ENCODE results near the gene MED8.

Gene MED8

GRCh38 chr1:43365678-43366077 lies 23.9 kb downstream of the MED8 start:
- Histone ChIP-seq H3K27ac (ENCODE audit: low read depth, low read length) (peak overlapping the region; percentile 92), H3K4me3 (ENCODE audit: low read depth in 1 of 5, low read length in 5 of 5) (no peak overlapping the region), H3K9ac (ENCODE audit: low read length in 5 of 5) (peak overlapping the region in 4 of 5 donors; percentile 11 to 95 (median 46))

GRCh38 chr1:43363935-43364525 lies 25.6 kb downstream of the MED8 start:
- H3K4me3 ChIP-seq (ENCODE audit: low read depth in 1 of 5, low read length in 5 of 5) = no peak overlapping the region
- no peaks in the 10 kb centered on the region for H3K9me3 ChIP-seq (ENCODE audit: control insufficient read depth in 5 of 5, low read length in 5 of 5)
- no peak overlapping the region for H3K27ac ChIP-seq (ENCODE audit: low read depth, low read length)
- H3K9ac ChIP-seq (ENCODE audit: low read length in 5 of 5) = no peak overlapping the region
- no peaks in the 10 kb centered on the region for H3K27me3 ChIP-seq (ENCODE audit: control insufficient read depth in 5 of 5, insufficient read depth in 4 of 5, low read length in 5 of 5)
- H3K36me3 ChIP-seq (ENCODE audit: control insufficient read depth in 5 of 5, insufficient read depth in 5 of 5, low read length in 5 of 5) = peaks cover 8 to 60% (median 52%) of the 10 kb centered on the region in 5 donors
- peaks cover 5 to 41% (median 31%) of the 10 kb centered on the region in 5 donors for H3K4me1 ChIP-seq (ENCODE audit: control insufficient read depth in 5 of 5, insufficient read depth in 5 of 5, low read length in 5 of 5)

More at GRCh38 chr1:43365678-43366077, 23.9 kb downstream of the MED8 start:
- peaks cover 8 to 52% (median 49%) of the 10 kb centered on the region in 5 donors for H3K36me3 ChIP-seq (ENCODE audit: control insufficient read depth in 5 of 5, insufficient read depth in 5 of 5, low read length in 5 of 5)
- peaks cover 5 to 35% (median 27%) of the 10 kb centered on the region in 5 donors for H3K4me1 ChIP-seq (ENCODE audit: control insufficient read depth in 5 of 5, insufficient read depth in 5 of 5, low read length in 5 of 5)
- H3K27me3 ChIP-seq (ENCODE audit: control insufficient read depth in 5 of 5, insufficient read depth in 4 of 5, low read length in 5 of 5) = no peaks in the 10 kb centered on the region
- H3K9me3 ChIP-seq (ENCODE audit: control insufficient read depth in 5 of 5, low read length in 5 of 5) = no peaks in the 10 kb centered on the region

DNA sequence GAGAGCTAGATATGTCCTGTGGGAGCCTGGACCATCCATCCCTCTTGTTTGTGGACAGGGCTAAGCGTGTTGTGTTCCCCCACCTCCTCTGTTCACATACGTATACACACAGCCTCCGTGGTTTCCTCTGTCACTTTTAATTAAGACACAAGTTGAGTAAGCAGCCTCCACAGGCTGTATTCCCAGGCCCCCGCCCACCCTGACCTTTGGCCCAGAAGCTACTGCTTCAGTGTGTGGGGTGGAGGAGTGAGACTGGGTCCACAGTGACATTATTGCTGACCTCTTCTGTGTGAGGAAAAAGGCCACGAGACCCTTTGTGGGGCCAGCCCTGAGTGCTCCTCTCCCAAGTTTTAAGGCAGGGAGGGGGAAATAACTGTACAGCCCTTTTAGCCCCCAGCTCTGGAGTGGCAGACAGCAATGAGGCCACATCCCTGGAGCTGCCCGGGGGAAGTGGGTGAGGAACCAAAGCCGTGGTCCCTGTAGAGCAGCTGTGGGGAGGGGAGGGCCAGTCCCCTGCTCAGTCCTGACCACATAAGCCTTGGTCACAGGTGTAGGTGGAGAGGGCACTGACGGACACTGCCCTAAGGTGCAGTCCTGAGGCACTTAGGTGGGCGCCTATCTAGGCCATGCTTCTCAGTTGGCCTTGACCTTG lies 26.2 kb downstream of the MED8 start:
- Histone ChIP-seq H3K9ac (ENCODE audit: low read length in 5 of 5) (no peak overlapping the region), H3K9me3 (ENCODE audit: control insufficient read depth in 5 of 5, low read length in 5 of 5) (no peaks in the 10 kb centered on the region), H3K4me1 (ENCODE audit: control insufficient read depth in 5 of 5, insufficient read depth in 5 of 5, low read length in 5 of 5) (peaks cover 2 to 38% (median 27%) of the 10 kb centered on the region in 5 donors), H3K4me3 (ENCODE audit: low read depth in 1 of 5, low read length in 5 of 5) (no peak overlapping the region), H3K36me3 (ENCODE audit: control insufficient read depth in 5 of 5, insufficient read depth in 5 of 5, low read length in 5 of 5) (peaks cover 8 to 60% (median 52%) of the 10 kb centered on the region in 5 donors), H3K27me3 (ENCODE audit: control insufficient read depth in 5 of 5, insufficient read depth in 4 of 5, low read length in 5 of 5) (no peaks in the 10 kb centered on the region), H3K27ac (ENCODE audit: low read depth, low read length) (no peak overlapping the region)

DNA sequence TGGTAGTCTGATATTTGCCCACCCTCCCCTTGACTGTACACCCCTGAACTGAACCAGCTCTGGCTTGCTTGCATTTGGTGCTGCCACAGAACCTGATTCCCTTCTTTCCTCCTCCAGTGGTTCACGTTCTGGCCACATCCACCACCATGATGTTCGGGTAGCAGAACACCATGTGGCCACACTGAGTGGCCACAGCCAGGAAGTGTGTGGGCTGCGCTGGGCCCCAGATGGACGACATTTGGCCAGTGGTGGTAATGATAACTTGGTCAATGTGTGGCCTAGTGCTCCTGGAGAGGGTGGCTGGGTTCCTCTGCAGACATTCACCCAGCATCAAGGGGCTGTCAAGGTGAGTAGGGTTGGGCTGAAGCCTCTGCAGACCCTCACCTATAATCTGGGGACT lies 29.0 kb downstream of the MED8 start:
- Histone ChIP-seq H3K9me3 (ENCODE audit: control insufficient read depth in 5 of 5, low read length in 5 of 5) (no peaks in the 10 kb centered on the region), H3K9ac (ENCODE audit: low read length in 5 of 5) (no peak overlapping the region), H3K27ac (ENCODE audit: low read depth, low read length) (no peak overlapping the region), H3K27me3 (ENCODE audit: control insufficient read depth in 5 of 5, insufficient read depth in 4 of 5, low read length in 5 of 5) (no peaks in the 10 kb centered on the region), H3K4me1 (ENCODE audit: control insufficient read depth in 5 of 5, insufficient read depth in 5 of 5, low read length in 5 of 5) (peaks cover 0 to 23% (median 15%) of the 10 kb centered on the region in 5 donors), H3K4me3 (ENCODE audit: low read depth in 1 of 5, low read length in 5 of 5) (no peak overlapping the region), H3K36me3 (ENCODE audit: control insufficient read depth in 5 of 5, insufficient read depth in 5 of 5, low read length in 5 of 5) (peaks cover 8 to 58% (median 52%) of the 10 kb centered on the region in 5 donors)

GRCh38 chr1:43359696-43360095 lies 29.9 kb downstream of the MED8 start:
- Histone ChIP-seq H3K4me3 (ENCODE audit: low read depth in 1 of 5, low read length in 5 of 5) (no peak overlapping the region), H3K27ac (ENCODE audit: low read depth, low read length) (no peak overlapping the region)

GRCh38 chr1:43358746-43359693 lies 30.6 kb downstream of the MED8 start, which contains the start of gene CDC20:
Gene CDC20 (plus strand): TSS chr1:43358981. CDS start chr1:43359216, 235 bp downstream.
- H3K9ac ChIP-seq (ENCODE audit: low read length in 5 of 5) = peak within 1 kb of the TSS; percentile 77 to 96 (median 84)
- peak within 1 kb of the TSS; percentile 63 to 88 (median 78) for H3K4me3 ChIP-seq (ENCODE audit: low read depth in 1 of 5, low read length in 5 of 5)
- no peaks in the 10 kb centered on the region for H3K9me3 ChIP-seq (ENCODE audit: control insufficient read depth in 5 of 5, low read length in 5 of 5)
- peaks cover 0 to 22% (median 15%) of the 10 kb centered on the region in 5 donors for H3K4me1 ChIP-seq (ENCODE audit: control insufficient read depth in 5 of 5, insufficient read depth in 5 of 5, low read length in 5 of 5)
- peaks cover 8 to 42% (median 36%) of the 10 kb centered on the region in 5 donors for H3K36me3 ChIP-seq (ENCODE audit: control insufficient read depth in 5 of 5, insufficient read depth in 5 of 5, low read length in 5 of 5)
- H3K27ac ChIP-seq (ENCODE audit: low read depth, low read length) = peak within 1 kb of the TSS; percentile 91
- H3K27me3 ChIP-seq (ENCODE audit: control insufficient read depth in 5 of 5, insufficient read depth in 4 of 5, low read length in 5 of 5) = no peaks in the 10 kb centered on the region

More at GRCh38 chr1:43359696-43360095, 29.9 kb downstream of the MED8 start:
- peaks cover 8 to 48% (median 43%) of the 10 kb centered on the region in 5 donors for H3K36me3 ChIP-seq (ENCODE audit: control insufficient read depth in 5 of 5, insufficient read depth in 5 of 5, low read length in 5 of 5)
- H3K4me1 ChIP-seq (ENCODE audit: control insufficient read depth in 5 of 5, insufficient read depth in 5 of 5, low read length in 5 of 5) = peaks cover 0 to 22% (median 15%) of the 10 kb centered on the region in 5 donors
- H3K9me3 ChIP-seq (ENCODE audit: control insufficient read depth in 5 of 5, low read length in 5 of 5) = no peaks in the 10 kb centered on the region
- no peaks in the 10 kb centered on the region for H3K27me3 ChIP-seq (ENCODE audit: control insufficient read depth in 5 of 5, insufficient read depth in 4 of 5, low read length in 5 of 5)
- H3K9ac ChIP-seq (ENCODE audit: low read length in 5 of 5) = peak overlapping the region in 1 of 5 donors; percentile 39

DNA sequence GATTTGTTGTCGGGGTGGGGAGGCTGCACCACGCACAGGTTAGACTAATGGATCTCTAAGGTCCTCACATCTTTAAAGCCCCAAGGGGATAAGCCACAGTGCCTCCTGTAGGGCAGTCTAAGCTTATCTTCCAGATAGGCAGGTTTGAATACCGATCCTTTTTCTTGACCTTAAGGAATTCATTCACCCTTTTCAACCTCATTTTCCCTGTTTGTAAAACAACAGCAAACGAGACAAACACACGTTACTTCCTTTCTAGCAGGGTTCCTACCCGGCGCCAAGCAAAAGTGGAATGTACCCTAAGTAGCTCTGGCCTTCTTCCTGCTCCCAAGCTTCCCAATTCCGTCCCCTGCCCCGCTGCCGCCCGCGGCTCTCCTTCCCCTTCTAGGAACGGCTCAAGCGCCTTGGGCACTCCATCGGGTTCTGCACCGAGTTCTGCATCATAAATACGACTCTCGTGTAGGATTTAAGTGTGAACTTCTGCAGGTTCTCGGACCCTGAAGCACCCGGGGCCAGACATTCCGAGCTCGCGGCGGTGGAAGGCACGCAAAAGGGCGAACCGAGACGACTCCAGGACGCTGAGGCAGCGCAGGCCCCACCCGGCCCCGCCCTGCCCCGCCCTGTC lies 31.4 kb downstream of the MED8 start:
- Histone ChIP-seq H3K4me3 (ENCODE audit: low read depth in 1 of 5, low read length in 5 of 5) (peak overlapping the region; percentile 63 to 88 (median 78)), H3K27me3 (ENCODE audit: control insufficient read depth in 5 of 5, insufficient read depth in 4 of 5, low read length in 5 of 5) (no peaks in the 10 kb centered on the region), H3K36me3 (ENCODE audit: control insufficient read depth in 5 of 5, insufficient read depth in 5 of 5, low read length in 5 of 5) (peaks cover 8 to 34% (median 28%) of the 10 kb centered on the region in 5 donors), H3K27ac (ENCODE audit: low read depth, low read length) (peak overlapping the region; percentile 91), H3K4me1 (ENCODE audit: control insufficient read depth in 5 of 5, insufficient read depth in 5 of 5, low read length in 5 of 5) (peaks cover 0 to 17% (median 15%) of the 10 kb centered on the region in 5 donors), H3K9me3 (ENCODE audit: control insufficient read depth in 5 of 5, low read length in 5 of 5) (no peaks in the 10 kb centered on the region), H3K9ac (ENCODE audit: low read length in 5 of 5) (peak overlapping the region; percentile 77 to 96 (median 84))

- Histone ChIP-seq H3K4me3 (ENCODE audit: low read depth in 1 of 5, low read length in 5 of 5) (no peak overlapping the region), H3K27me3 (ENCODE audit: control insufficient read depth in 5 of 5, insufficient read depth in 4 of 5, low read length in 5 of 5) (no peaks in the 10 kb centered on the region), H3K9me3 (ENCODE audit: control insufficient read depth in 5 of 5, low read length in 5 of 5) (no peaks in the 10 kb centered on the region), H3K27ac (ENCODE audit: low read depth, low read length) (no peak overlapping the region), H3K9ac (ENCODE audit: low read length in 5 of 5) (no peak overlapping the region), H3K36me3 (ENCODE audit: control insufficient read depth in 5 of 5, insufficient read depth in 5 of 5, low read length in 5 of 5) (peaks cover 8 to 24% (median 22%) of the 10 kb centered on the region in 5 donors), H3K4me1 (ENCODE audit: control insufficient read depth in 5 of 5, insufficient read depth in 5 of 5, low read length in 5 of 5) (peaks cover 0 to 17% (median 15%) of the 10 kb centered on the region in 5 donors)
Observed at GRCh38 chr1:43357251-43357650, 32.3 kb downstream of the MED8 start.

- no peaks in the 10 kb centered on the region for H3K9me3 ChIP-seq (ENCODE audit: control insufficient read depth in 5 of 5, low read length in 5 of 5)
- H3K36me3 ChIP-seq (ENCODE audit: control insufficient read depth in 5 of 5, insufficient read depth in 5 of 5, low read length in 5 of 5) = peaks cover 0 to under 1% (median 0%) of the 10 kb centered on the region in 5 donors
- peaks cover 0 to 17% (median 15%) of the 10 kb centered on the region in 5 donors for H3K4me1 ChIP-seq (ENCODE audit: control insufficient read depth in 5 of 5, insufficient read depth in 5 of 5, low read length in 5 of 5)
- no peak overlapping the region for H3K4me3 ChIP-seq (ENCODE audit: low read depth in 1 of 5, low read length in 5 of 5)
- H3K9ac ChIP-seq (ENCODE audit: low read length in 5 of 5) = no peak overlapping the region
- no peaks in the 10 kb centered on the region for H3K27me3 ChIP-seq (ENCODE audit: control insufficient read depth in 5 of 5, insufficient read depth in 4 of 5, low read length in 5 of 5)
- H3K27ac ChIP-seq (ENCODE audit: low read depth, low read length) = no peak overlapping the region
Observed at GRCh38 chr1:43354936-43355335, 34.7 kb downstream of the MED8 start.
